ENCODE measurements around the gene TPRKB. TPM values are rescaled to one million over a fixed set of nuclear protein-coding genes. Genes with fewer than 3 reads are reported as not detected.
"Not testable (repeated sequence)": the region's sequence is repeated elsewhere in the genome, so short reads cannot be mapped to it uniquely, and the experiment has no call there.

TPRKB gene
- total RNA-seq, 1 experiment from 2014 or later, result 38.5 TPM

GRCh38 chr2:73690372-73691088, 46.6 kb downstream of the TPRKB start:
- BruUV-seq (replicated peaks); H3K9me3 ChIP-seq (ENCODE audit: control insufficient read depth, insufficient read depth, low read depth, low read length); H3K4me1 ChIP-seq (ENCODE audit: control insufficient read depth, insufficient read depth, low read length); POLR2A ChIA-PET; H3K27me3 ChIP-seq (ENCODE audit: control insufficient read depth, insufficient read depth, low read length); intact Hi-C loops (cut with micrococcal nuclease; ENCODE audit: unreplicated experiment); H3K27ac ChIP-seq (ENCODE audit: low read length); H3K4me3 ChIP-seq (ENCODE audit: low read depth in 2 of 2, low read length in 2 of 2); H3K36me3 ChIP-seq (ENCODE audit: control insufficient read depth, insufficient read depth, low read length); in situ Hi-C loops (cut with HindIII; ENCODE audit: low pct_unique_long_range_greater_than_20kb, low sequenced_read_pairs): not testable (repeated sequence)
- peak; percentile 95 for ATAC-seq
- TF ChIP-seq CTCF (IDR thresholded peaks at IDR 0.05), result peak; percentile 24; the same call in 1 of the 2 replicates
- peak; percentile 8 for DNase-seq (ENCODE audit: low read depth, low spot score)
- CTCF ChIA-PET, result interaction anchor here (0.6 kb wide), 1 partner anchor 189 kb away, joined by 3 read pairs; no protein-coding TSS in a partner anchor

DNA sequence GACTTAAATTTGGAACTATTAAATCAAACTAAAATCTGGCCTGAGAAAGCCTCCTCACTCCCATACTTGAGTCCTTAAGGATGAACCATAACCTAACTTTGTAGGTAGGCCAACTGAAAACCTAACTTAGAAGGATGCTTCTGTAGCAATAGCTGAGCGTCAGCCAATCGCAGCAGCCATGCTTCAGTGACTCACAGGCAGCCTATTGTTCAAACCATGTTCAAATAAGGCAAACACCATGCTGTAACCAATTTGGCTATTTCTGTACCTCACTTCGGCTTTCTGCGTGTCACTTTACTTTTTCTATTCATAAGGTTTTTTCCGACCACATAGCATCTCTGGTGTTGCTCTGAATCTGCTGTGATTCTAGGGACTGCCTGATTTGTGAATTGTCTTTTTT, 48.7 kb downstream of the TPRKB start:
- H3K4me1 ChIP-seq (ENCODE audit: control insufficient read depth, insufficient read depth, low read length); ATAC-seq; in situ Hi-C loops (cut with HindIII; ENCODE audit: low pct_unique_long_range_greater_than_20kb, low sequenced_read_pairs); DNase-seq (ENCODE audit: low read depth, low spot score); H3K27me3 ChIP-seq (ENCODE audit: control insufficient read depth, insufficient read depth, low read length); CTCF ChIA-PET; H3K9me3 ChIP-seq (ENCODE audit: control insufficient read depth, insufficient read depth, low read depth, low read length); H3K4me3 ChIP-seq (ENCODE audit: low read depth in 2 of 2, low read length in 2 of 2); BruUV-seq (replicated peaks); H3K27ac ChIP-seq (ENCODE audit: low read length); POLR2A ChIA-PET; intact Hi-C loops (cut with micrococcal nuclease; ENCODE audit: unreplicated experiment); H3K36me3 ChIP-seq (ENCODE audit: control insufficient read depth, insufficient read depth, low read length): not testable (repeated sequence)

GRCh38 chr2:73685764-73686438, 51.2 kb downstream of the TPRKB start:
- TF ChIP-seq TCF7L2 (IDR thresholded peaks at IDR 0.05; ENCODE audit: low read depth, low read length) (no peak), POLR2AphosphoS5 (IDR thresholded peaks at IDR 0.05; ENCODE audit: low read depth, low read length) (no peak), CTCF (IDR thresholded peaks at IDR 0.05) (no peak), REST (IDR thresholded peaks at IDR 0.05; ENCODE audit: insufficient read depth in 1 of 2, low read depth in 2 of 2, low read length in 1 of 2) (no peak), SIN3A (IDR thresholded peaks at IDR 0.05; ENCODE audit: borderline replicate concordance, insufficient read depth, low read depth, low read length) (no peak)
- BruUV-seq (replicated peaks), result no TSS peak
- ChIA-PET POLR2A (no interaction called here), CTCF (no interaction called here)
- no peaks in the 10 kb centered on the region; the same call in 1 of the 2 replicates for H3K27me3 ChIP-seq (ENCODE audit: control insufficient read depth, insufficient read depth, low read length)
- intact Hi-C loops (cut with micrococcal nuclease; ENCODE audit: unreplicated experiment) (no loop called here), in situ Hi-C loops (cut with HindIII; ENCODE audit: low pct_unique_long_range_greater_than_20kb, low sequenced_read_pairs) (no loop called here)
- DNase-seq (ENCODE audit: low read depth, low spot score) (no peak), ATAC-seq (no peak; the same call in 1 of the 2 replicates)
- H3K27ac ChIP-seq (ENCODE audit: low read length), result no peak overlapping the region
- no peaks in the 10 kb centered on the region for H3K4me1 ChIP-seq (ENCODE audit: control insufficient read depth, insufficient read depth, low read length)
- no peaks in the 10 kb centered on the region for H3K36me3 ChIP-seq (ENCODE audit: control insufficient read depth, insufficient read depth, low read length)
- no peak overlapping the region for H3K4me3 ChIP-seq (ENCODE audit: low read depth in 2 of 2, low read length in 2 of 2)
- no peaks in the 10 kb centered on the region for H3K9me3 ChIP-seq (ENCODE audit: control insufficient read depth, insufficient read depth, low read depth, low read length)

Data from Panc1 (cell line).